Neural progenitor cell (in vitro differentiated cells): Measurements from ENCODE around the gene CCNYL1. TPM values are rescaled to one million over a fixed set of nuclear protein-coding genes. Genes with fewer than 3 reads are reported as not detected.

Experiments
- DNase-seq: peaks from one replicate; pipeline ENCODE4 v3.0.0-alpha.2; 2016; ENCODE audit warnings: low spot score
- H2AFZ ChIP-seq: fragments of 200-600 bp; sonication (generic); replicated peaks from 2 replicates; pipeline ENCODE4 v1.6.1; 2016; ENCODE audit warnings: antibody characterized with exemption
- H3F3A ChIP-seq: fragments of 200-600 bp; sonication (generic); 2 replicates; pipeline ENCODE4 v1.6.1; 2016; ENCODE audit warnings: antibody characterized with exemption, low read depth
- H3K27ac ChIP-seq: fragments of 200-600 bp; sonication (generic); 2 replicates; pipeline ENCODE4 v1.5.1; 2016; ENCODE audit warnings: mild to moderate bottlenecking
- H3K27me3 ChIP-seq: fragments of 200-600 bp; sonication (generic); 2 replicates; pipeline ENCODE4 v1.6.1; 2016; ENCODE audit warnings: mild to moderate bottlenecking, moderate library complexity
- H3K36me3 ChIP-seq: fragments of 200-600 bp; sonication (generic); 2 replicates; pipeline ENCODE4 v1.5.1; 2016
- H3K4me1 ChIP-seq: fragments of 200-600 bp; sonication (generic); 2 replicates; pipeline ENCODE4 v1.6.1; 2016; ENCODE audit warnings: mixed run types
- H3K4me2 ChIP-seq: fragments of 200-600 bp; sonication (generic); 2 replicates; pipeline ENCODE4 v1.6.1; 2016
- H3K4me3 ChIP-seq: fragments of 200-600 bp; sonication (generic); 2 replicates; pipeline ENCODE4 v1.5.1; 2016
- H3K79me2 ChIP-seq: fragments of 200-600 bp; sonication (generic); 2 replicates; pipeline ENCODE4 v1.6.1; 2016; ENCODE audit warnings: low read depth
- H3K9ac ChIP-seq: fragments of 200-600 bp; sonication (generic); 2 replicates; pipeline ENCODE4 v1.6.1; 2016
- H3K9me3 ChIP-seq: fragments of 200-600 bp; sonication (generic); 2 replicates; pipeline ENCODE4 v1.5.1; 2016; ENCODE audit warnings: low read depth
- H4K20me1 ChIP-seq: fragments of 200-600 bp; sonication (generic); 2 replicates; pipeline ENCODE4 v1.6.1; 2016; ENCODE audit warnings: low read depth
- H3K27ac Mint-ChIP-seq: 3 replicates; pipeline ENCODE4 v1.8.0; 2021; ENCODE audit warnings: mixed read lengths
- H3K27me3 Mint-ChIP-seq: 2 replicates; pipeline ENCODE4 v1.8.0; 2022; ENCODE audit warnings: low read depth, mild to moderate bottlenecking, inconsistent platforms, moderate library complexity, mixed read lengths; ENCODE audit not compliant: insufficient read depth
- H3K36me3 Mint-ChIP-seq: 3 replicates; pipeline ENCODE4 v1.8.0; 2021; ENCODE audit warnings: mixed read lengths
- H3K4me1 Mint-ChIP-seq: 3 replicates; pipeline ENCODE4 v1.8.0; 2021; ENCODE audit warnings: mixed read lengths
- H3K4me3 Mint-ChIP-seq: 3 replicates; pipeline ENCODE4 v1.8.0; 2021; ENCODE audit warnings: mild to moderate bottlenecking, moderate library complexity, mixed read lengths
- H3K9me3 Mint-ChIP-seq: 3 replicates; pipeline ENCODE4 v1.8.0; 2020; ENCODE audit warnings: mixed read lengths
- EZH2 ChIP-seq: fragments of 200-600 bp; sonication (generic); IDR thresholded peaks from 2 replicates; pipeline ENCODE4 v1.6.1; 2017; ENCODE audit warnings: antibody characterized with exemption, mild to moderate bottlenecking, moderate library complexity
- EZH2phosphoT487 ChIP-seq: fragments of 200-600 bp; sonication (generic); IDR thresholded peaks from 2 replicates; pipeline ENCODE4 v1.6.1; 2017; ENCODE audit warnings: antibody characterized with exemption
- total RNA-seq: library from RNA; depleted of rRNA; stranded (reverse); fragments of >200 nt; gene quantifications from 2 replicates; pipeline ENCODE4 v1.2.3, GENCODE V29; 2015; ENCODE audit warnings: low replicate concordance
- TF ChIP-seq, protein P1 (sequence below): fragments of 200-600 bp; sonication (generic); IDR thresholded peaks from 2 replicates; pipeline ENCODE4 v1.5.1; 2017; ENCODE audit warnings: antibody characterized with exemption, mild to moderate bottlenecking

The CCNYL1 gene
- total RNA-seq, 1 donor from 2014 or later: 22.0 TPM

DNA sequence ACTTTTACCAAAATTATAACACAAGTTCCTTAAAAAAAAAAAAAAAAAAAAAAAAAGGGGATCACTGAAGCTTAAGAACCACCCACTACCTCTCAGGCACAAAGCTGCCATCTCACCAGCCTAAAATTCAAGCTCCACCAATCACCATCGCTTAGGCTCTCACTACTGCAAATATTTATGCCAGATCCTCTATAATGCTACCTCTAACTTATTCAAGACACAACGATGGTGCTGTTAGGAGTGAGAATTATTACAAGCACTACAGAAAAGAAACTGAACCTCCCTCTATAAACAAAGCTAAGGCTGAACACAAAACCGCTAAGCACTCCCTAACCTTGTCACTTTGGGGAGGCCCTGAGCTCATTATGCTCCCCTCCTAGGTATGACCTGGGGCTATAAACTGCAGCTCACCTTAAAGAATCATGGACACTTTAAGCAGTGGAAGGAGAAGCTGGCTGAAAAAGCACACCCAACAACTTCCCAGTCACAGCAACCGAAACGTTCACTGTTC is 54.7 kb downstream of the CCNYL1 start:
- H3K36me3 Mint-ChIP-seq: peaks cover 2% of the 10 kb centered on the region
- H3K36me3 ChIP-seq: peaks cover 28% of the 10 kb centered on the region

DNA sequence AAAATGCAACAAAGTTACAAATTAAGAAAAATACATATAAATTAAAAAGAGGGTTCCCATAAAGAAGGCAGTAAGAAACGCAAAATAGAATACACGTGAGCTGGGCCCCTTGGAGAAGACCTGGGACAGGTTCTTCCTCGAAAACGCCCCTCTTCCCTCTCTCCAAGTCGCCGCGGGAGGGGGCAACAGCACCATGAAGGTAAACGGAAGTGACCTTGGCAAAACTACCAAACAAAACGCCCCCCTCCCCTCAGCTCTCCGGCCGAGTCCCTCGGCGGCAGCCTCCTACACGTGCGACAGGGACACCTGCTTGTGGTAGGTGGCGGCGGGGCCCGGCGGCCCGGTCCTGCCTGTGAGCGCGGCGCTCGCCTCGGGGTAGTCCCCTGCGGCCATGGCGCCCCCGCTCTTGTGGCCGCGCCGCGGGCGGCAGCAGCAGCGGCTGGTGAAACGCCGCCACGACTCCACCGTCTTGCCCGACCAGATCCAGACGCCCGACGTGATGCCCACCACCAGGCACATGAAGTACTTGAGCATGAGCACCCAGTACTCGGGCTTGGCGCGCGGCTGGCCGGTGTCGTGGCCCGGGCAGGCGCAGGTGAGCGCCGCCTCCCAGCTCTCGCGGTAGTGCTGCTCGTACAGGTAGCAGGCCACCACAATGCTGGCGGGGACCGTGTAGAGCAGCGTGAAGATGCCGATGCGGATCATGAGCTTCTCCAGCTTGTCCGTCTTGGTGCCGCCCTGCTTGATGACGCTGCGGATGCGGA is 55.4 kb downstream of the CCNYL1 start:
- H3K27me3 ChIP-seq: no peaks in the 10 kb centered on the region
- H3F3A ChIP-seq: peaks cover 80% of the 10 kb centered on the region
- peaks cover 55% of the 10 kb centered on the region for H3K4me1 ChIP-seq
- peak; percentile 66 for DNase-seq
- H3K9me3 ChIP-seq: no peaks in the 10 kb centered on the region
- Mint-ChIP-seq H3K36me3 (peaks cover 2% of the 10 kb centered on the region), H3K27me3 (peaks cover 46% of the 10 kb centered on the region), H3K4me3 (peak overlapping the region; percentile 89), H3K9me3 (peaks cover 2% of the 10 kb centered on the region), H3K4me1 (peaks cover 45% of the 10 kb centered on the region), H3K27ac (no peak overlapping the region)
- H3K4me2 ChIP-seq: peak overlapping the region; percentile 100
- peaks cover 93% of the 10 kb centered on the region for H3K79me2 ChIP-seq
- H3K4me3 ChIP-seq: peak overlapping the region; percentile 100
- TF ChIP-seq EZH2 (no peak), EZH2phosphoT487 (no peak)
- TF ChIP-seq, protein P1, sequence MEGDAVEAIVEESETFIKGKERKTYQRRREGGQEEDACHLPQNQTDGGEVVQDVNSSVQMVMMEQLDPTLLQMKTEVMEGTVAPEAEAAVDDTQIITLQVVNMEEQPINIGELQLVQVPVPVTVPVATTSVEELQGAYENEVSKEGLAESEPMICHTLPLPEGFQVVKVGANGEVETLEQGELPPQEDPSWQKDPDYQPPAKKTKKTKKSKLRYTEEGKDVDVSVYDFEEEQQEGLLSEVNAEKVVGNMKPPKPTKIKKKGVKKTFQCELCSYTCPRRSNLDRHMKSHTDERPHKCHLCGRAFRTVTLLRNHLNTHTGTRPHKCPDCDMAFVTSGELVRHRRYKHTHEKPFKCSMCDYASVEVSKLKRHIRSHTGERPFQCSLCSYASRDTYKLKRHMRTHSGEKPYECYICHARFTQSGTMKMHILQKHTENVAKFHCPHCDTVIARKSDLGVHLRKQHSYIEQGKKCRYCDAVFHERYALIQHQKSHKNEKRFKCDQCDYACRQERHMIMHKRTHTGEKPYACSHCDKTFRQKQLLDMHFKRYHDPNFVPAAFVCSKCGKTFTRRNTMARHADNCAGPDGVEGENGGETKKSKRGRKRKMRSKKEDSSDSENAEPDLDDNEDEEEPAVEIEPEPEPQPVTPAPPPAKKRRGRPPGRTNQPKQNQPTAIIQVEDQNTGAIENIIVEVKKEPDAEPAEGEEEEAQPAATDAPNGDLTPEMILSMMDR: no peak
- peaks cover 28% of the 10 kb centered on the region for H3K36me3 ChIP-seq
- peak overlapping the region; percentile 95 for H3K27ac ChIP-seq
- peaks cover 87% of the 10 kb centered on the region for H4K20me1 ChIP-seq
- H3K9ac ChIP-seq: peak overlapping the region; percentile 28
- no peak overlapping the region for H2AFZ ChIP-seq

More for the DNA sequence above, 54.7 kb downstream of the CCNYL1 start:
- Histone ChIP-seq H4K20me1 (peaks cover 89% of the 10 kb centered on the region), H3K79me2 (peaks cover 97% of the 10 kb centered on the region), H3K4me1 (peaks cover 55% of the 10 kb centered on the region), H2AFZ (no peak overlapping the region), H3F3A (peaks cover 80% of the 10 kb centered on the region), H3K9ac (peak overlapping the region; percentile 28), H3K27ac (peak overlapping the region; percentile 95), H3K4me3 (peak overlapping the region; percentile 100), H3K27me3 (no peaks in the 10 kb centered on the region), H3K4me2 (peak overlapping the region; percentile 100), H3K9me3 (no peaks in the 10 kb centered on the region)
- Mint-ChIP-seq H3K4me1 (peaks cover 45% of the 10 kb centered on the region), H3K27me3 (peaks cover 41% of the 10 kb centered on the region), H3K27ac (no peak overlapping the region), H3K9me3 (peaks cover 2% of the 10 kb centered on the region), H3K4me3 (peak overlapping the region; percentile 4)
- DNase-seq: peak; percentile 64
- TF ChIP-seq, protein P1: no peak
- TF ChIP-seq EZH2phosphoT487: no peak
- no peak for TF ChIP-seq EZH2

DNA sequence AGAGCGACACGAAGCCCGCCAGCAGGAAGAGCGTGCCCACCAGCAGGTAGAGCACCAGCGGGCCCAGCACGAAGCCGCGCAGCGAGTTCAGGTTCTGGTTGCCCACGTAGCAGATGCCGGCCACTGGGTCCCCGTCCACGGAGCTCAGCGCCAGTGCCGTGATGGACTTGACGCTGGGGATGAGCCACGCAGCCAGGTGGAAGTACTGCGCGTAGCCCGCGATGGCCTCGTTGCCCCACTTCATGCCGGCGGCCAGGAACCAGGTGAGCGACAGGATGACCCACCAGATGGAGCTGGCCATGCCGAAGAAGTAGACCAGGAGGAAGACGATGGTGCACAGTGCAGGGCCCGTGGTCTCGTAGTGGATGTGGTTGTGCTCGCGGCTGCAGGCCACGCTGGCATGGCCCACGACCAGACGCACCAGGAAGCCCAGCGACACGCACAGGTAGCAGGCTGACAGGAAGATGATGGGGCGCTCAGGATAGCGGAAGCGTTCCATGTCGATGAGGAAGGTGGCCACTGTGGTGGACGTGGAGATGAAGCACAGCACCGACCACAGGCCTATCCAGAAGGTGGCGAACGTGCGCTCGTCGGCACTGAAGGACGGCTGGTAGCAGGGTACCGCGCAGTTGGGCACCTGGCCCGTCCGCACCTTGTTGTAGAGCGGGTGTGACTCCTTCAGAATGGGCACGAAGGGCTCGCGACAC is 56.2 kb downstream of the CCNYL1 start:
- no peaks in the 10 kb centered on the region for H3K27me3 ChIP-seq
- Mint-ChIP-seq H3K9me3 (peaks cover 2% of the 10 kb centered on the region), H3K4me1 (peaks cover 47% of the 10 kb centered on the region), H3K27ac (no peak overlapping the region), H3K4me3 (peak overlapping the region; percentile 89), H3K36me3 (peaks cover 2% of the 10 kb centered on the region), H3K27me3 (peaks cover 53% of the 10 kb centered on the region)
- H4K20me1 ChIP-seq: peaks cover 80% of the 10 kb centered on the region
- TF ChIP-seq, protein P1: peak; percentile 52
- no peak for TF ChIP-seq EZH2phosphoT487
- H3K9me3 ChIP-seq: no peaks in the 10 kb centered on the region
- no peak overlapping the region for H2AFZ ChIP-seq
- H3K9ac ChIP-seq: peak overlapping the region; percentile 84
- peak overlapping the region; percentile 100 for H3K4me2 ChIP-seq
- H3K4me1 ChIP-seq: peaks cover 48% of the 10 kb centered on the region
- H3K36me3 ChIP-seq: peaks cover 24% of the 10 kb centered on the region
- peak; percentile 82 for DNase-seq
- H3K79me2 ChIP-seq: peaks cover 86% of the 10 kb centered on the region
- H3F3A ChIP-seq: peaks cover 80% of the 10 kb centered on the region
- peak overlapping the region; percentile 100 for H3K4me3 ChIP-seq
- H3K27ac ChIP-seq: peak overlapping the region; percentile 95
